GM18517 (cell line): ENCODE measurements around the gene PAX3.

Experiments used
- ATAC-seq: cut with Tn5 transposase; IDR thresholded peaks from one replicate; pipeline ENCODE4 v1.9.1; 2021; ENCODE audit warnings: mild to moderate bottlenecking, moderate library complexity; ENCODE audit not compliant: unreplicated experiment

PAX3 gene

GRCh38 chr2:222298311-222299150, at the start of gene PAX3:
Gene PAX3 (minus strand): TSS chr2:222298998. CDS start chr2:222298615, 383 bp downstream.
- ATAC-seq = no peak

- no peak for ATAC-seq
Observed at GRCh38 chr2:222341331-222341730, 42.5 kb upstream of the PAX3 start.

GRCh38 chr2:222338374-222338773, 39.6 kb upstream of the PAX3 start:
- ATAC-seq = no peak

GRCh38 chr2:222336931-222337330, 38.1 kb upstream of the PAX3 start:
- ATAC-seq = no peak

- no peak for ATAC-seq
Observed at GRCh38 chr2:222336442-222336841, 37.6 kb upstream of the PAX3 start.

GRCh38 chr2:222334914-222335313, 36.1 kb upstream of the PAX3 start:
- ATAC-seq = no peak

- ATAC-seq = no peak
Observed at GRCh38 chr2:222333397-222333796, 34.6 kb upstream of the PAX3 start.

- no peak for ATAC-seq
Observed at GRCh38 chr2:222332116-222332515, 33.3 kb upstream of the PAX3 start.

- no peak for ATAC-seq
Observed at GRCh38 chr2:222330910-222331309, 32.1 kb upstream of the PAX3 start.

GRCh38 chr2:222322236-222322635, 23.4 kb upstream of the PAX3 start:
- ATAC-seq = peak; percentile 32

- ATAC-seq = no peak
Observed at GRCh38 chr2:222320436-222321395, 21.9 kb upstream of the PAX3 start.

- ATAC-seq = peak; percentile 38
Observed at GRCh38 chr2:222319586-222320435, 21.0 kb upstream of the PAX3 start.

- ATAC-seq = peak; percentile 39
Observed at GRCh38 chr2:222318712-222319585, 20.2 kb upstream of the PAX3 start.

GRCh38 chr2:222318026-222318711, 19.4 kb upstream of the PAX3 start:
- ATAC-seq = peak; percentile 50

- no peak for ATAC-seq
Observed at GRCh38 chr2:222315443-222316121, 16.8 kb upstream of the PAX3 start.

GRCh38 chr2:222313816-222314215, 15.0 kb upstream of the PAX3 start:
- no peak for ATAC-seq

- ATAC-seq = no peak
Observed at GRCh38 chr2:222311978-222312738, 13.4 kb upstream of the PAX3 start.
